Effector memory CD8-positive, alpha-beta T cell (primary cell): ENCODE measurements around the gene CCNJL.

Experiments
- ATAC-seq: fragments of 150-1000 bp; cut with Tn5 transposase; replicated peaks from 2 replicates; pipeline ENCODE4 v1.10.0; 2021; ENCODE audit warnings: mild to moderate bottlenecking, moderate library complexity
- DNase-seq, 3 experiments: peaks; one replicate each; pipeline ENCODE4 v3.0.0; 2021
- H3K27ac Mint-ChIP-seq, 2 donors: one replicate each; pipeline ENCODE4 v1.8.0; 2022; ENCODE audit warnings: mild to moderate bottlenecking in 2 of 2, mixed read lengths in 2 of 2, moderate library complexity in 2 of 2
- H3K27me3 Mint-ChIP-seq, 2 donors: one replicate each; pipeline ENCODE4 v1.8.0; 2022; ENCODE audit warnings: mixed read lengths in 2 of 2
- H3K36me3 Mint-ChIP-seq: one replicate; pipeline ENCODE4 v1.8.0; 2022; ENCODE audit warnings: mild to moderate bottlenecking, moderate library complexity, mixed read lengths; ENCODE audit not compliant: insufficient read depth
- H3K4me1 Mint-ChIP-seq, 2 donors: one replicate each; pipeline ENCODE4 v1.8.0; 2022; ENCODE audit warnings: low read depth in 2 of 2, mixed read lengths in 2 of 2
- H3K4me3 Mint-ChIP-seq, 2 donors: one replicate each; pipeline ENCODE4 v1.8.0; 2022; ENCODE audit warnings: mild to moderate bottlenecking in 2 of 2, mixed read lengths in 2 of 2, moderate library complexity in 2 of 2
- H3K9me3 Mint-ChIP-seq, 2 donors: one replicate each; pipeline ENCODE4 v1.8.0; 2022; ENCODE audit warnings: mixed read lengths in 2 of 2
- total RNA-seq, 9 experiments: gene quantifications; one replicate each; lab custom pipeline; 2026; lab: John Stamatoyannopoulos, UW

Gene CCNJL, protein sequence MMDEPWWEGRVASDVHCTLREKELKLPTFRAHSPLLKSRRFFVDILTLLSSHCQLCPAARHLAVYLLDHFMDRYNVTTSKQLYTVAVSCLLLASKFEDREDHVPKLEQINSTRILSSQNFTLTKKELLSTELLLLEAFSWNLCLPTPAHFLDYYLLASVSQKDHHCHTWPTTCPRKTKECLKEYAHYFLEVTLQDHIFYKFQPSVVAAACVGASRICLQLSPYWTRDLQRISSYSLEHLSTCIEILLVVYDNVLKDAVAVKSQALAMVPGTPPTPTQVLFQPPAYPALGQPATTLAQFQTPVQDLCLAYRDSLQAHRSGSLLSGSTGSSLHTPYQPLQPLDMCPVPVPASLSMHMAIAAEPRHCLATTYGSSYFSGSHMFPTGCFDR
- 0 to 0.19 (median 0) reads per million in 9 experiments for total RNA-seq

GRCh38 chr5:160312134-160312959 lies at the start of gene CCNJL:
CCNJL (minus strand) TSS chr5:160312564; CDS start chr5:160311923, 641 bp downstream.
- Mint-ChIP-seq H3K27me3 (peaks cover 75 to 87% of the 10 kb centered on the region in 2 donors), H3K4me3 (peak within 1 kb of the TSS; percentile 57 to 76), H3K4me1 (peaks cover 3 to 5% of the 10 kb centered on the region in 2 donors), H3K27ac (no peak within 1 kb of the TSS), H3K9me3 (no peaks in the 10 kb centered on the region), H3K36me3 (no peaks in the 10 kb centered on the region)
- no peak for DNase-seq
- no peak for ATAC-seq

DNA sequence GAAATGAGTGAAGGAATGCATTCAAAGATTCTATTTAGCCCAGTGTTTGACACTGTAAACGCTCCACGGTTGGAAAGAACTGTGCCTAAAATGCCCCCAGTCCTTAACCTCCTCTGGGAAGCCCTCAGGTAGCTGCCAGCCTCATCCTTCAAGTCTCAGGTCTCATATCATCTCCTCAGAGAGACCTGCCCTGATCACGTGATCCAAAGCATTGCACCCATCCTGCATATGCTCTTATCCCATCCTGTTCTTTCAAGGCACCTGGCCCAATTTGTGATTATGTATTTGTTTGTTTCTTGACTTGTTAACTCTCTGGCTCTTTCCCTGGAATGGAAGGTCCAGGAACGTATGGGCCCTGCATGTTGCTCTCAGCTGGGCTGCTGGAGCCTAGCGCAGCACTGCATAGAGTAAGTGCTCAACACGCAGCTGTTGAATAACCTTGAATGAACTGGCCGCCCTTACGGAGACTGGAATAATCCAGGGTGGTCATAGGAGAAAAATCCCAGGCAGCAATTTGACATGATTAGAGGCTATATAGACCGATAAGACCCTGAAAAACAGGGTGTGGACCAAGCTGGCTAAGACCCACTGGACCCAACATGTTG lies 49.4 kb upstream of the CCNJL start:
- H3K9me3 Mint-ChIP-seq: no peaks in the 10 kb centered on the region
- H3K27me3 Mint-ChIP-seq: peaks cover 43 to 70% of the 10 kb centered on the region in 2 donors
- DNase-seq: no peak
- ATAC-seq: no peak
- no peaks in the 10 kb centered on the region for H3K36me3 Mint-ChIP-seq
- no peaks in the 10 kb centered on the region for H3K4me1 Mint-ChIP-seq
- H3K4me3 Mint-ChIP-seq: no peak overlapping the region
- H3K27ac Mint-ChIP-seq: no peak overlapping the region

GRCh38 chr5:160360310-160360709 lies 47.9 kb upstream of the CCNJL start:
- no peaks in the 10 kb centered on the region for H3K9me3 Mint-ChIP-seq
- no peak for ATAC-seq
- peak overlapping the region in 1 of 2 donors; percentile 2 for H3K27ac Mint-ChIP-seq
- peaks cover 42 to 62% of the 10 kb centered on the region in 2 donors for H3K27me3 Mint-ChIP-seq
- no peaks in the 10 kb centered on the region for H3K36me3 Mint-ChIP-seq
- H3K4me3 Mint-ChIP-seq: no peak overlapping the region
- no peak for DNase-seq
- no peaks in the 10 kb centered on the region for H3K4me1 Mint-ChIP-seq

GRCh38 chr5:160359816-160360215 lies 47.5 kb upstream of the CCNJL start:
- no peaks in the 10 kb centered on the region for H3K4me1 Mint-ChIP-seq
- no peaks in the 10 kb centered on the region for H3K9me3 Mint-ChIP-seq

DNA sequence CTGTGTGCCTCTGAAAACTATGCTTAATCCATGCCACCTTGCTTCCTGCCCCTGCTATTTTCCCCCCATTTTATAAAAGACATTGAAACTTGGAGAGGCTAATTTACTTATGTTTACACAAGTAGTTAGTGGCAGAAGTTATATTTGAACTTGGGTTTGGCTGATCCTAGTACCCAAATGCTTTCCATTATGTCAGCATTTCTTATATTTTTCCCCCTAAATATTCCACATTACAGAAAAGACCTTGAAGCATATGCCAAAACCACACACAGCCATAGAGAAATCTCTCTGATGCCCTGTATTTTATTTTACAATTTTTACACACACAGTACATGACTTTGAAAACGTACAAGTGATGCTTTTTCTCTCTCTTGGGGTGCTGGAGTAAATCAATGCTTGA lies 46.9 kb upstream of the CCNJL start:
- Mint-ChIP-seq H3K36me3 (no peaks in the 10 kb centered on the region), H3K4me1 (no peaks in the 10 kb centered on the region), H3K27me3 (peaks cover 36 to 54% of the 10 kb centered on the region in 2 donors), H3K27ac (no peak overlapping the region), H3K9me3 (no peaks in the 10 kb centered on the region), H3K4me3 (no peak overlapping the region)
- DNase-seq (no peak), ATAC-seq (no peak)

More at GRCh38 chr5:160359816-160360215, 47.5 kb upstream of the CCNJL start:
- ATAC-seq: no peak
- Mint-ChIP-seq H3K4me3 (no peak overlapping the region), H3K27me3 (peaks cover 37 to 60% of the 10 kb centered on the region in 2 donors), H3K36me3 (no peaks in the 10 kb centered on the region), H3K27ac (peak overlapping the region in 1 of 2 donors; percentile 2)
- DNase-seq: no peak

DNA sequence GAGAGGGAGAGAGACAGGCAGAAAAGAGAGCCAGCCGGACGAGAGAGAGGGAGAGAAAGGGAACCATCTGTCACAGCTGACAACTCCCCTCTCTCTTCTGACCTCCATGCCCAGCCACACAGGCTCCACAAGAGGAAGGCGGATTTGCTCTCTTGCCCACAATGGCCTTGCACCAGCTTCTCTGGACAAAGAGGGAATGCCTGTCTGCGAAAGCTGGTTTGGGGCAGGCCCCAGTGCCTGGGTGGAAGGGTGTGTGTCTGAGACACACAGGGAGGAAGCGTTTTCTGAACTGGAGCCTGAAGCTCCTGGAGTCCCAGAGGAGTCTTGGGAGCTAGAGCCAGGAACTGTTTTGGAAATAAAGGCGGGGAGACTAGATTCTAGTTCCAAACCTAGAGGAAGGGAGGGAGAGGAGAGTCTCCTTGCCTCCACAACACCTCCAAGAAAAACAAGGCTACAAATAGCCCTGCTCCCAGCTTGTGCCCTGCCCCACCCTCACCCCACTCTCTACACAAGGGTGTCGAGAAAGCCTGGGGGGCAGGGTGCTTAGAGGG lies 45.6 kb upstream of the CCNJL start:
- ATAC-seq (no peak), DNase-seq (no peak)
- no peaks in the 10 kb centered on the region for H3K9me3 Mint-ChIP-seq
- no peaks in the 10 kb centered on the region for H3K36me3 Mint-ChIP-seq
- H3K4me3 Mint-ChIP-seq: no peak overlapping the region
- H3K4me1 Mint-ChIP-seq: no peaks in the 10 kb centered on the region
- peaks cover 30 to 43% of the 10 kb centered on the region in 2 donors for H3K27me3 Mint-ChIP-seq
- H3K27ac Mint-ChIP-seq: no peak overlapping the region

DNA sequence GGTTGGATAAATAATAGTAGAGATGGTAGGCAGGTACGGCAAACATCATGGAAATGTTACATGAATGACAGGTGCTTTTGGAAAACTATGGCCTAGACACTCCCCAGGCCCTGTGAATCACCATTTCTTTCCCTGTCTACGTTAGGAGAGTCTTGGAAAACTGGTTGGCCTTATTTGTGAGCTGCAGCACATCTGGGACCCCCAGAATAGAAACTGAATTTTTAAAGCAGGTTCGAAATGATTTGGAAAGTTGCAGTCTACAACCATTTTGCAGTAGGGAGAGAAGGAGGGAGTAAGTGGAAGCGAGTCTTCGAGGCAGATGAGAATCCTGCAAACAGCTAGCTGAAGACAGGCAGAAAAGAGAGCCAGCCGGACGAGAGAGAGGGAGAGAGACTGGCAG lies 45.0 kb upstream of the CCNJL start:
- Mint-ChIP-seq H3K27me3 (peaks cover 30 to 42% of the 10 kb centered on the region in 2 donors), H3K9me3 (no peaks in the 10 kb centered on the region), H3K4me1 (no peaks in the 10 kb centered on the region)

GRCh38 chr5:160356550-160357347 lies 44.4 kb upstream of the CCNJL start:
- Mint-ChIP-seq H3K27me3 (peaks cover 23 to 36% of the 10 kb centered on the region in 2 donors), H3K4me3 (no peak overlapping the region), H3K9me3 (no peaks in the 10 kb centered on the region), H3K4me1 (no peaks in the 10 kb centered on the region), H3K36me3 (no peaks in the 10 kb centered on the region), H3K27ac (no peak overlapping the region)
- no peak for DNase-seq
- ATAC-seq: no peak

More for the DNA sequence above, 45.0 kb upstream of the CCNJL start:
- no peaks in the 10 kb centered on the region for H3K36me3 Mint-ChIP-seq
- DNase-seq (no peak), ATAC-seq (no peak)
- no peak overlapping the region for H3K4me3 Mint-ChIP-seq
- no peak overlapping the region for H3K27ac Mint-ChIP-seq

DNA sequence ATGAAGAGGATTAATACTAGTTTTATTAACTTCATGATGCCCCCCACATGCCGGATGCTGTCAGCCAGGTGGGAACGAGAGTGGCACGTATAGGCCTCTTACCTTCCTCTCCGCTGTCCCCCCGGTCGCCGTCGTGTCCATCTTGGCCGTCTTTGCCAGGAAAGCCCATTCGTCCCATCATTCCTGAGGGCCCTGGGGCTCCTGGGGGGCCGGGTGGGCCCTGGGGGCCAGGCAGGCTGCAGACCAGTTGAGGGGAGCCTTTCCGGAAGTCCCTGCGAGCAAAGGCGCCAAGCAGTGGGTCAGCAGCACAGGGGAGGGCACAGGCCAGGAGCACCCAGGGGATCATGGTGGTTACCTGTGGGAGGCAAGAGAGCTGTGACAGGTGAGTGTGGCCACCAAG lies 42.3 kb upstream of the CCNJL start:
- ATAC-seq (no peak), DNase-seq (no peak)
- H3K9me3 Mint-ChIP-seq: no peaks in the 10 kb centered on the region
- no peak overlapping the region for H3K27ac Mint-ChIP-seq
- H3K36me3 Mint-ChIP-seq: no peaks in the 10 kb centered on the region
- no peaks in the 10 kb centered on the region for H3K4me1 Mint-ChIP-seq
- H3K4me3 Mint-ChIP-seq: no peak overlapping the region
- H3K27me3 Mint-ChIP-seq: peaks cover 13 to 17% of the 10 kb centered on the region in 2 donors

- Mint-ChIP-seq H3K4me1 (no peaks in the 10 kb centered on the region), H3K27ac (no peak overlapping the region), H3K9me3 (no peaks in the 10 kb centered on the region), H3K27me3 (peaks cover 13 to 17% of the 10 kb centered on the region in 2 donors), H3K4me3 (no peak overlapping the region), H3K36me3 (no peaks in the 10 kb centered on the region)
- DNase-seq (no peak), ATAC-seq (no peak)
Measured at GRCh38 chr5:160353379-160353778, 41.0 kb upstream of the CCNJL start.

DNA sequence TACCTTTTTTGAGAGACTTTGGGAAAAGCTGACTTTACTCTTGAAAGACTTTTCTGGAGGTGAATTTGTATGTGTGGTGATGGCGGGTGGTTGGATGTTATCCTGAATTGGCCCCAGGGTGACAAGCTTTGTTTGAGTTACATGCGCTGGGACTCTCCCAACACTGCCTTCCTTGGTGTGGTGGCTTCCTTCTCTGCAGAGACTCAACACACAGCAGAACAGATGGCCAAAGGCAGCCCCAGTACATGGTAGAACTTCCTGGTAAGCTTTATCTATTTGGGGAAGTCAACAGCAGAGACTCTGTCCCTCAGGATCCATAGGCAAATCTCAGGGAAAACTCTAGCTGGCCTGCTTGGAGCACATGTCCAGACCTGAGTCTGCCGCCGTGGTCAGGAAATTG lies 39.9 kb upstream of the CCNJL start:
- DNase-seq: no peak
- no peaks in the 10 kb centered on the region for H3K4me1 Mint-ChIP-seq
- H3K27me3 Mint-ChIP-seq: peaks cover 11 to 14% of the 10 kb centered on the region in 2 donors
- H3K36me3 Mint-ChIP-seq: no peaks in the 10 kb centered on the region
- no peaks in the 10 kb centered on the region for H3K9me3 Mint-ChIP-seq
- no peak overlapping the region for H3K27ac Mint-ChIP-seq
- ATAC-seq: no peak
- no peak overlapping the region for H3K4me3 Mint-ChIP-seq

DNA sequence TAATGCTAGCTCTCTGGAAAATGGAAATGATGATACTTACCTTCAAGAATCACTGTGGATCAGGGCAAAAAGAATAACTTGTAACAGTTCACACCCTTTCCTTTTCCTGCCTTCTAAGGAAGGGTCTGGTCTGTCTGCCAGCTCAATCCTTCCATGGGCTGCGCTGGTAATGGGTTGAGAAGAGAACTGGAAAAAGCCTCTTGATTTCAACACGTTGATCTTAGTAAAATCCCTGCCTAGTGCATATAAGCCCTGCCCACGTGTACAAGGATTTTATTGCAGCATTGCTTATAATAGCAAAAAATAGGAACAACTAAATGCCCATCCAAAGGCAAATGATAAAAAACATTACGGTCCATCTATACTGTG lies 37.6 kb upstream of the CCNJL start:
- ATAC-seq (no peak), DNase-seq (no peak)
- H3K4me3 Mint-ChIP-seq: no peak overlapping the region
- no peak overlapping the region for H3K27ac Mint-ChIP-seq
- H3K27me3 Mint-ChIP-seq: peaks cover 0 to 6% of the 10 kb centered on the region in 2 donors
- H3K9me3 Mint-ChIP-seq: no peaks in the 10 kb centered on the region
- H3K36me3 Mint-ChIP-seq: no peaks in the 10 kb centered on the region
- no peaks in the 10 kb centered on the region for H3K4me1 Mint-ChIP-seq
